Measurements from ENCODE around the gene AGPAT3. TPM values are rescaled to one million over a fixed set of nuclear protein-coding genes. Genes with fewer than 3 reads are reported as not detected.

AGPAT3 gene
- total and polyA plus RNA-seq, 10 of the 15 experiments (the other 5 are each of a cell fraction or from before 2014, with no cell fraction given) = 1.2 to 110 (median 30.8) TPM

GRCh38 chr21:43969115-43969444 lies 104.1 kb downstream of the AGPAT3 start:
- H3K27me3 ChIP-seq (replicated peaks in 1 of 2; ENCODE audit: control insufficient read depth in 2 of 2, insufficient read depth in 2 of 2, low read length in 1 of 2) = no peaks in the 10 kb centered on the region
- no peak overlapping the region for H3K4me2 ChIP-seq (ENCODE audit: control insufficient read depth, insufficient read depth)
- H3K4me3 ChIP-seq = no peak overlapping the region
- peaks cover 18 to 27% of the 10 kb centered on the region in 2 experiments for H3K36me3 ChIP-seq (ENCODE audit: control insufficient read depth in 2 of 2, insufficient read depth in 2 of 2, low read length in 1 of 2)
- no peak for DNase-seq (ENCODE audit: low read depth, low spot score)
- ChIA-PET RAD21 (ENCODE audit: unreplicated experiment) (no interaction called here), SMC1A (ENCODE audit: uncharacterized antibody, unreplicated experiment) (no interaction called here), CTCF (no interaction called here), POLR2A (no interaction called here)
- BruUV-seq (replicated peaks) = no TSS peak
- no peaks in the 10 kb centered on the region for H3K79me2 ChIP-seq (ENCODE audit: control insufficient read depth, insufficient read depth, low read length)
- H3K4me1 ChIP-seq (ENCODE audit: control insufficient read depth, insufficient read depth, low read length) = no peaks in the 10 kb centered on the region
- H2AFZ ChIP-seq (ENCODE audit: control insufficient read depth, low read depth, low read length) = no peak overlapping the region
- H3K9ac ChIP-seq (ENCODE audit: control insufficient read depth, insufficient read depth, low read length) = no peak overlapping the region
- WGBS (ENCODE audit: insufficient coverage, insufficient replicate concordance, low lambda C conversion rate, missing lambda C conversion rate) = 97% methylated on average over 17 of the region's 17 CpGs
- intact Hi-C loops (cut with micrococcal nuclease; ENCODE audit: unreplicated experiment) = no loop called here
- H3K9me3 ChIP-seq (replicated peaks; ENCODE audit: control insufficient read depth, insufficient read depth, low read length) = no peaks in the 10 kb centered on the region
- no peaks in the 10 kb centered on the region for H4K20me1 ChIP-seq (ENCODE audit: control insufficient read depth, insufficient read depth)
- FAIRE-seq = no peak
- ATAC-seq = no peak
- H3K27ac ChIP-seq (ENCODE audit: control insufficient read depth, insufficient read depth) = no peak overlapping the region
- in situ Hi-C loops (cut with MboI) = no loop called here
- TF ChIP-seq ZBTB11 (CRISPR knock-in tag; IDR thresholded peaks at IDR 0.05) (no peak), FOXM1 (IDR thresholded peaks at IDR 0.05; ENCODE audit: low read depth, low read length) (no peak), IRF4 (IDR thresholded peaks at IDR 0.05; ENCODE audit: low read depth, low read length) (no peak), CREB1 (IDR thresholded peaks at IDR 0.05; ENCODE audit: low read depth) (no peak), PML (IDR thresholded peaks at IDR 0.05; ENCODE audit: low read length) (no peak)

- POLR2A ChIA-PET = no interaction called here
- TF ChIP-seq RUNX3 (IDR thresholded peaks at IDR 0.05; ENCODE audit: low read length) (no peak), ATF7 (IDR thresholded peaks at IDR 0.05; ENCODE audit: low read depth) (no peak), CREB1 (IDR thresholded peaks at IDR 0.05; ENCODE audit: low read depth) (no peak), BCL11A (IDR thresholded peaks at IDR 0.05; ENCODE audit: low read depth, low read length) (no peak), PBX3 (IDR thresholded peaks at IDR 0.05; ENCODE audit: insufficient replicate concordance, low read depth, low read length) (no peak), TBL1XR1 (IDR thresholded peaks at IDR 0.05; ENCODE audit: low read depth, low read length) (no peak), BMI1 (IDR thresholded peaks at IDR 0.05; ENCODE audit: borderline replicate concordance) (no peak), HCFC1 (IDR thresholded peaks at IDR 0.05; ENCODE audit: low read length) (no peak), CBX5 (IDR thresholded peaks at IDR 0.05; ENCODE audit: low read depth) (no peak), IKZF2 (IDR thresholded peaks at IDR 0.05) (no peak), POLR2AphosphoS5 (IDR thresholded peaks at IDR 0.05; ENCODE audit: low read length) (no peak), FOXK2 (IDR thresholded peaks at IDR 0.05) (no peak), TARDBP (IDR thresholded peaks at IDR 0.05; ENCODE audit: borderline replicate concordance) (no peak), NR2C1 (IDR thresholded peaks at IDR 0.05) (no peak)
Observed at GRCh38 chr21:43970551-43970950, 105.5 kb downstream of the AGPAT3 start.

More at GRCh38 chr21:43970551-43970950, 105.5 kb downstream of the AGPAT3 start:
- no peak for ATAC-seq
- H3K9ac ChIP-seq (ENCODE audit: control insufficient read depth, insufficient read depth, low read length) = no peak overlapping the region
- H3K27ac ChIP-seq (ENCODE audit: control insufficient read depth, insufficient read depth) = no peak overlapping the region
- in situ Hi-C loops (cut with MboI) = no loop called here
- peaks cover 6% of the 10 kb centered on the region for H3K4me1 ChIP-seq (ENCODE audit: control insufficient read depth, insufficient read depth, low read length)
- CTCF ChIA-PET = no interaction called here
- no peak for DNase-seq (ENCODE audit: low read depth, low spot score)
- no TSS peak for BruUV-seq (replicated peaks)
- no peak overlapping the region for H2AFZ ChIP-seq (ENCODE audit: control insufficient read depth, low read depth, low read length)
- H3K4me2 ChIP-seq (ENCODE audit: control insufficient read depth, insufficient read depth) = no peak overlapping the region
- 98% methylated on average over 18 of the region's 18 CpGs for WGBS (ENCODE audit: insufficient coverage, insufficient replicate concordance, low lambda C conversion rate, missing lambda C conversion rate)
- H3K9me3 ChIP-seq (replicated peaks; ENCODE audit: control insufficient read depth, insufficient read depth, low read length) = no peaks in the 10 kb centered on the region
- H3K36me3 ChIP-seq (ENCODE audit: control insufficient read depth in 2 of 2, insufficient read depth in 2 of 2, low read length in 1 of 2) = peaks cover 14 to 28% of the 10 kb centered on the region in 2 experiments
- no peak for FAIRE-seq
- H3K79me2 ChIP-seq (ENCODE audit: control insufficient read depth, insufficient read depth, low read length) = no peaks in the 10 kb centered on the region; the same call in none of the 2 replicates
- H3K27me3 ChIP-seq (replicated peaks in 1 of 2; ENCODE audit: control insufficient read depth in 2 of 2, insufficient read depth in 2 of 2, low read length in 1 of 2) = no peaks in the 10 kb centered on the region
- SMC1A ChIA-PET (ENCODE audit: uncharacterized antibody, unreplicated experiment) = no interaction called here
- intact Hi-C loops (cut with micrococcal nuclease; ENCODE audit: unreplicated experiment) = no loop called here
- RAD21 ChIA-PET (ENCODE audit: unreplicated experiment) = no interaction called here
- no peaks in the 10 kb centered on the region for H4K20me1 ChIP-seq (ENCODE audit: control insufficient read depth, insufficient read depth)
- no peak overlapping the region for H3K4me3 ChIP-seq
